Sigmoid colon (tissue), 7 donors: Measurements from ENCODE around the gene COPG2. TPM values are rescaled to one million over a fixed set of nuclear protein-coding genes. Genes with fewer than 3 reads are reported as not detected.

Source experiments
- DNase-seq: peaks from one replicate; pipeline ENCODE4 v3.0.0-alpha.2; 2019
- H3K27ac ChIP-seq, 4 donors: fragments of 200-600 bp; sonication (generic); one replicate each; pipeline ENCODE4 v1.5.1; 2016 to 2019; ENCODE audit warnings: mild to moderate bottlenecking in 1 of 4
- H3K27me3 ChIP-seq, 3 donors: fragments of 200-600 bp; sonication (generic); one replicate each; pipeline ENCODE4 v1.5.1; 2019; ENCODE audit warnings: mild to moderate bottlenecking in 1 of 3
- H3K36me3 ChIP-seq, 4 donors: fragments of 200-600 bp; sonication (generic); one replicate each; pipeline ENCODE4 v1.5.1; 2016 to 2019
- H3K4me1 ChIP-seq, 4 donors: fragments of 200-600 bp; sonication (generic); one replicate each; pipeline ENCODE4 v1.5.1; 2017 to 2019
- H3K4me3 ChIP-seq, 4 donors: fragments of 200-600 bp; sonication (generic); one replicate each; pipeline ENCODE4 v1.5.1; 2017 to 2019; ENCODE audit warnings: mild to moderate bottlenecking in 2 of 4, moderate library complexity in 1 of 4
- H3K9me3 ChIP-seq, 4 donors: fragments of 200-600 bp in 3 of 4; sonication (generic) in 3 of 4; one replicate each; pipeline versions ENCODE4 v1.5.1 to v1.6.1; 2013 to 2019
- EP300 ChIP-seq, 4 donors: sonication (generic); formaldehyde crosslinking; IDR thresholded peaks; one replicate each; pipeline ENCODE4 v1.6.1; 2017; ENCODE audit warnings: antibody characterized with exemption in 4 of 4
- POLR2A ChIP-seq, 2 donors: fragments of 450-650 bp; IDR thresholded peaks; one replicate each; pipeline ENCODE4 v1.6.1; 2016; ENCODE audit warnings: antibody characterized with exemption in 2 of 2, mild to moderate bottlenecking in 2 of 2, moderate library complexity in 2 of 2
- POLR2AphosphoS5 ChIP-seq, 4 donors: sonication (generic); formaldehyde crosslinking; IDR thresholded peaks; one replicate each; pipeline ENCODE4 v1.6.1; 2017; ENCODE audit warnings: antibody characterized with exemption in 4 of 4
- WGBS, 2 donors: extraction: QIAGEN DNeasy Blood & Tissue Kit; methylation state at CpG; one replicate each; pipeline ENCODE4 v1.1.7; 2013; 5-methylcytosine and 5-hydroxymethylcytosine counted together
- intact Hi-C: fragments of 100-400 bp; cut with DNase I; formaldehyde crosslinking; loops from one replicate; pipeline ENCODE4 v1.15.1; 2023
- polyA plus RNA-seq, 3 donors: library from polyadenylated mRNA; stranded (reverse); fragments of 200-250 nt; gene quantifications; one replicate each; pipeline ENCODE4 v1.2.3, GENCODE V29; 2013
- total RNA-seq, 4 donors: library from RNA; depleted of rRNA; stranded (reverse); fragments of >200 nt; gene quantifications; one replicate each; pipeline ENCODE4 v1.1.0, GENCODE V29; 2016
- TF ChIP-seq, protein P1 (sequence below), 4 experiments: fragments of 450-650 bp in 3 of 4; fragments of 200-600 bp in 1 of 4; IDR thresholded peaks; one replicate each; pipeline ENCODE4 v1.5.1; 2016 to 2019; ENCODE audit warnings: antibody characterized with exemption in 4 of 4, mild to moderate bottlenecking in 3 of 4, moderate library complexity in 2 of 4
- donor health status: healthy with polysubstance abuse.
- donor health status: Bipolar disorder and iron deficiency.
- donor health status: healthy.

Gene COPG2
- total and polyA plus RNA-seq, 7 donors = 8.8 to 15.5 (median 12.7) TPM

DNA sequence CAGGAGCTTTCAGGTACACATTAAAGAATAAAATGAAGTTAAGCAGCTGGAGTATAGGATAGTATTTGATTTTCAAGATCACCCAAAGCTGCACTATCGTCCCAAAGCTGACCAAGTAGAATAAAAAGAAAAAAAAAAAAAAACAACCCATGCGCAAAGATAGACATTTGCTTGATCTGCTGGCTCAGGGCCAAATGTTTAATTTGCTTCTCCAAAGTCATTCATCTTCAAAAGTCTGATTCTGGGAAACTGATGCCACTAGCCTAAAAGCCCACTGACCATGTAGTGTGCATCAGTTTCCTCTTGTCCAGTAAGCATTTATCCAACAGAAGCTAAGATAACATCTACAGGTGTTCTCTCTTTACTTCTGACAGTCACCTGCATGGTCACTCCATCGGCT is 162.2 kb downstream of the COPG2 start:
- H3K9me3 ChIP-seq = no peaks in the 10 kb centered on the region
- intact Hi-C loops = no loop called here
- no peak for DNase-seq
- 97 to 98% methylated on average over 3 of the region's 3 CpGs for WGBS, 2 donors
- no peak overlapping the region for H3K27ac ChIP-seq
- no peaks in the 10 kb centered on the region for H3K4me1 ChIP-seq
- TF ChIP-seq POLR2AphosphoS5 (IDR thresholded peaks at IDR 0.05) (no peak), POLR2A (IDR thresholded peaks at IDR 0.05) (no peak), EP300 (IDR thresholded peaks at IDR 0.05) (no peak)
- TF ChIP-seq, protein P1, sequence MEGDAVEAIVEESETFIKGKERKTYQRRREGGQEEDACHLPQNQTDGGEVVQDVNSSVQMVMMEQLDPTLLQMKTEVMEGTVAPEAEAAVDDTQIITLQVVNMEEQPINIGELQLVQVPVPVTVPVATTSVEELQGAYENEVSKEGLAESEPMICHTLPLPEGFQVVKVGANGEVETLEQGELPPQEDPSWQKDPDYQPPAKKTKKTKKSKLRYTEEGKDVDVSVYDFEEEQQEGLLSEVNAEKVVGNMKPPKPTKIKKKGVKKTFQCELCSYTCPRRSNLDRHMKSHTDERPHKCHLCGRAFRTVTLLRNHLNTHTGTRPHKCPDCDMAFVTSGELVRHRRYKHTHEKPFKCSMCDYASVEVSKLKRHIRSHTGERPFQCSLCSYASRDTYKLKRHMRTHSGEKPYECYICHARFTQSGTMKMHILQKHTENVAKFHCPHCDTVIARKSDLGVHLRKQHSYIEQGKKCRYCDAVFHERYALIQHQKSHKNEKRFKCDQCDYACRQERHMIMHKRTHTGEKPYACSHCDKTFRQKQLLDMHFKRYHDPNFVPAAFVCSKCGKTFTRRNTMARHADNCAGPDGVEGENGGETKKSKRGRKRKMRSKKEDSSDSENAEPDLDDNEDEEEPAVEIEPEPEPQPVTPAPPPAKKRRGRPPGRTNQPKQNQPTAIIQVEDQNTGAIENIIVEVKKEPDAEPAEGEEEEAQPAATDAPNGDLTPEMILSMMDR (IDR thresholded peaks at IDR 0.05) = no peak
- no peaks in the 10 kb centered on the region for H3K27me3 ChIP-seq
- H3K4me3 ChIP-seq = no peak overlapping the region
- peaks cover 0 to 46% (median 5%) of the 10 kb centered on the region in 4 donors for H3K36me3 ChIP-seq

DNA sequence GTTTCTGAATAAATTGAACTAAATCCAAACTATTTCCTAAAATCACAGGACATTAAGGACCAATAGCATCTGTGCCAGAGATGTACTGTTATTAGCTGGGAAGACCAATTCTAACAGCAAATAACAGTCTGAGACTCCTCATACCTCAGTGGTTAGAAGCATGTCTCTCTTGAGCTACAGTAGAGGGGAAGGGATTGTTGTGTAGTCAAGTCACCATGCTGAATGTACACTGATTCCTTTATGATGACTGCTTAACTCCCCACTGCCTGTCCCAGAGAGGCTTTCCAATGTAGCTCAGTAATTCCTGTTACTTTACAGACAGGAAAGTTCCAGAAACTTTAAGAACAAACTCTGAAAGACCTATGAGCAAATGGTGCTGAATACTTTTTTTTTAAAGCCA is 162.8 kb downstream of the COPG2 start:
- Histone ChIP-seq H3K4me1 (no peaks in the 10 kb centered on the region), H3K9me3 (no peaks in the 10 kb centered on the region), H3K36me3 (peaks cover 0 to 42% (median 5%) of the 10 kb centered on the region in 4 donors), H3K27ac (no peak overlapping the region), H3K4me3 (no peak overlapping the region), H3K27me3 (no peaks in the 10 kb centered on the region)
- DNase-seq = no peak
- intact Hi-C loops = no loop called here
- no peak for TF ChIP-seq POLR2AphosphoS5 (IDR thresholded peaks at IDR 0.05)
- no peak for TF ChIP-seq POLR2A (IDR thresholded peaks at IDR 0.05)
- TF ChIP-seq, protein P1 (IDR thresholded peaks at IDR 0.05) = no peak
- TF ChIP-seq EP300 (IDR thresholded peaks at IDR 0.05) = no peak

DNA sequence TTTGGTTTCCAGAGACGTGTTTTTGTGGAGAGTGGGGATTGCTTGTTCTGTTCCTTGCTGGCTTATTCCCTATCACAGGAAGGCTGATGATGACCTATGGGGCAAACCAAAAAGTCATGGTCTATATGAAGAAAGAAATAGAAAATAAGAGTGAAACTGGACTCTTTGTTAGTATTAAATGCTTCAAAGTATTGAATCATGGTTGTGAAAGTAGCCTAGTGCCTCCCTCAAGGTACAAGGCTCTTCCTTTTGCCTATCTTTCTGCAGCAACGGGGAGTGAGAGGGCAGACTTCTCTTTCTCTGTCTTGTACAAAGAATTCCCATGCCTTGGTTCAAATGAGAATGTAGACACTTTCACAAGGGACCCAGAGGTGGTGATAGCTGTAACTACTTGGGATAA is 167.6 kb downstream of the COPG2 start:
- Histone ChIP-seq H3K27ac (no peak overlapping the region), H3K36me3 (peaks cover 0 to 18% (median 0%) of the 10 kb centered on the region in 4 donors), H3K9me3 (no peaks in the 10 kb centered on the region), H3K27me3 (no peaks in the 10 kb centered on the region), H3K4me3 (no peak overlapping the region), H3K4me1 (no peaks in the 10 kb centered on the region)
- TF ChIP-seq, protein P1 (IDR thresholded peaks at IDR 0.05) = no peak
- no peak for TF ChIP-seq POLR2AphosphoS5 (IDR thresholded peaks at IDR 0.05)
- no peak for TF ChIP-seq EP300 (IDR thresholded peaks at IDR 0.05)
- no peak for TF ChIP-seq POLR2A (IDR thresholded peaks at IDR 0.05)
- no peak for DNase-seq
- 78% methylated on average over 2 of the region's 2 CpGs for WGBS, 2 donors
- intact Hi-C loops = no loop called here

DNA sequence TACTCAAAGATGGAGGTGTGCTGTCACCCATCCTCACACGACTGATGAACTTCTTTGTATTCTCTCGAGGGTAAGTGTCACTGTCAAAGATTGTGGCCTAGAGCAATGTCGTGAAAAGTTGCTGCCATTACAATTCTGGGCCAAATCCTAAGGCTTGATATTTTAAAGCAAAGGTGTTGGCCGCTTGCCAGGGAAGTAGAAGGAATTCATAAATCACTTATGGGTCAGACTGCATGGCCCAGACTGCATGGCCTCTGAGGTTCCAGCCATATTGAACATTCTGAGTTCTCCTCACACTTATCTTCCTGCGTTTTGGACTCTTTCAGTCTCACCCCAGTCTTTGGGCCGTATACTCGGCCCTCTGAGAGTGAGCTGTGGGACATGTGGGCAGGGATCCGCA is 168.1 kb downstream of the COPG2 start:
- Histone ChIP-seq H3K4me1 (no peaks in the 10 kb centered on the region), H3K9me3 (no peaks in the 10 kb centered on the region), H3K27ac (no peak overlapping the region), H3K4me3 (no peak overlapping the region), H3K36me3 (peaks cover 0 to 18% (median 0%) of the 10 kb centered on the region in 4 donors), H3K27me3 (no peaks in the 10 kb centered on the region)
- no peak for DNase-seq
- TF ChIP-seq, protein P1 (IDR thresholded peaks at IDR 0.05) = no peak
- no peak for TF ChIP-seq EP300 (IDR thresholded peaks at IDR 0.05)
- no peak for TF ChIP-seq POLR2A (IDR thresholded peaks at IDR 0.05)
- TF ChIP-seq POLR2AphosphoS5 (IDR thresholded peaks at IDR 0.05) = no peak
- 87 to 91% methylated on average over 8 of the region's 8 CpGs for WGBS, 2 donors
- intact Hi-C loops = no loop called here

DNA sequence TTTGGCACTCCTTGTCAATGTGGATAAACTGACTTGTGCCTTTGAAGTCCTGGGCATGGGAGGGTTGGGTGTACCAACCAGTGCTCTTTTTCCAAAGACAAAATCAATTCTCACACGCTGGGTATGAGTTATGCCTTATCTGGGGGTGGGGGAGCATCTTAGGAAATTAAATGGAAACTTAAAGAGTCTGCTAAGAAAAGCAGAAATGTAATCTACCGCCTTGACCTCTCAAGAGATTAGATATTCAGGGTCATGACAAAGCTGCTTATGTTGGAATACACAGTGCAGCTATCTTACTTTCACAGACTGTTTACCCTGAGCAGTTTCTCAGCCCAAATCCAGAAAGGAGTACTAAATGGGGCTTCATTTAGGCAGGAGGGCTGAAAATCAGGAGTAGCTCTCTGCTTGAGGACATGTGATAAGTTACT is 174.1 kb downstream of the COPG2 start:
- H3K9me3 ChIP-seq = no peaks in the 10 kb centered on the region
- H3K4me3 ChIP-seq = peak overlapping the region in 1 of 4 donors; percentile 52
- no peaks in the 10 kb centered on the region for H3K36me3 ChIP-seq
- H3K27me3 ChIP-seq = peaks cover 10 to 37% (median 12%) of the 10 kb centered on the region in 3 donors
- H3K4me1 ChIP-seq = peaks cover 0 to 25% (median 20%) of the 10 kb centered on the region in 4 donors
- intact Hi-C loops = loop anchor here (5.0 kb wide), 1 partner anchor 287 kb away; the partner anchor contains the start of genes SSMEM1 and TMEM209
- TF ChIP-seq, protein P1 (IDR thresholded peaks at IDR 0.05) = no peak
- no peak for TF ChIP-seq POLR2AphosphoS5 (IDR thresholded peaks at IDR 0.05)
- TF ChIP-seq POLR2A (IDR thresholded peaks at IDR 0.05) = no peak
- no peak for TF ChIP-seq EP300 (IDR thresholded peaks at IDR 0.05)
- no peak overlapping the region for H3K27ac ChIP-seq
- WGBS, 2 donors = 65 to 81% methylated on average over 2 of the region's 2 CpGs
- no peak for DNase-seq
